NCI-H69 (cell line): ENCODE results near the gene CRB1.

Source experiments
- DNase-seq: peaks from one replicate; lab custom pipeline; 2025; lab: John Stamatoyannopoulos, UW

The CRB1 gene

GRCh38 chr1:197343663-197344273, 75.7 kb downstream of the CRB1 start:
- peak; percentile 23 for DNase-seq

- no peak for DNase-seq
These were observed 83.9 kb downstream of the CRB1 start for GRCh38 chr1:197351821-197352440.

GRCh38 chr1:197355248-197355995, 87.4 kb downstream of the CRB1 start:
- no peak for DNase-seq

- DNase-seq: peak; percentile 87
These were observed 88.9 kb downstream of the CRB1 start for GRCh38 chr1:197356723-197357533.

- DNase-seq: no peak
These were observed 90.9 kb downstream of the CRB1 start for GRCh38 chr1:197358959-197359358.

GRCh38 chr1:197360068-197360467, 92.0 kb downstream of the CRB1 start:
- peak; percentile 44 for DNase-seq

GRCh38 chr1:197362871-197363270, 94.8 kb downstream of the CRB1 start:
- no peak for DNase-seq

- DNase-seq: no peak
These were observed 95.8 kb downstream of the CRB1 start for GRCh38 chr1:197363855-197364254.

GRCh38 chr1:197366996-197367395, 98.9 kb downstream of the CRB1 start:
- DNase-seq: no peak

GRCh38 chr1:197367627-197368026, 99.6 kb downstream of the CRB1 start:
- peak; percentile 77 for DNase-seq

- DNase-seq: no peak
These were observed 106.4 kb downstream of the CRB1 start for GRCh38 chr1:197374428-197374827.

- no peak for DNase-seq
These were observed 116.4 kb downstream of the CRB1 start for GRCh38 chr1:197384471-197384870.

- DNase-seq: no peak
These were observed 120.7 kb downstream of the CRB1 start for GRCh38 chr1:197388801-197389200.

GRCh38 chr1:197390856-197391255, 122.8 kb downstream of the CRB1 start:
- no peak for DNase-seq

GRCh38 chr1:197391303-197392226, 123.5 kb downstream of the CRB1 start:
- DNase-seq: peak; percentile 19

- DNase-seq: no peak
These were observed 124.5 kb downstream of the CRB1 start for GRCh38 chr1:197392541-197392940.

- DNase-seq: no peak
These were observed 125.1 kb downstream of the CRB1 start for GRCh38 chr1:197393105-197393504.

- DNase-seq: no peak
These were observed 125.7 kb downstream of the CRB1 start for GRCh38 chr1:197393772-197394171.

- peak; percentile 47 for DNase-seq
These were observed 127.0 kb downstream of the CRB1 start for GRCh38 chr1:197394831-197395608.

- DNase-seq: no peak
These were observed 129.8 kb downstream of the CRB1 start for GRCh38 chr1:197397895-197398294.
